ENCODE data around the gene ATF1.

The ATF1 gene

GRCh38 chr12:50747817-50748216 lies 16.1 kb upstream of the ATF1 start:
- ChIA-PET CTCF (no interaction called here), POLR2A (no interaction called here)
- no peak for TF ChIP-seq CTCF (IDR thresholded peaks at IDR 0.05; ENCODE audit: insufficient read depth, low read length, missing control alignments)
- H3K4me3 ChIP-seq (ENCODE audit: low read depth, low read length) = no peak overlapping the region
- no peak for DNase-seq (ENCODE audit: low read depth, low spot score)

GRCh38 chr12:50749459-50749882 lies 14.4 kb upstream of the ATF1 start:
- CTCF ChIA-PET = interaction anchor here (0.7 to 2.5 kb wide), 3 partner anchors 15 to 76 kb away, joined by 3 to 9 read pairs (median 6); no protein-coding TSS in a partner anchor
- H3K4me3 ChIP-seq (ENCODE audit: low read depth, low read length) = no peak overlapping the region
- TF ChIP-seq CTCF (IDR thresholded peaks at IDR 0.05; ENCODE audit: insufficient read depth, low read length, missing control alignments) = no peak
- POLR2A ChIA-PET = no interaction called here
- no peak for DNase-seq (ENCODE audit: low read depth, low spot score)

- TF ChIP-seq CTCF (IDR thresholded peaks at IDR 0.05; ENCODE audit: insufficient read depth, low read length, missing control alignments) = no peak
- no peak for DNase-seq (ENCODE audit: low read depth, low spot score)
- ChIA-PET POLR2A (no interaction called here), CTCF (interaction anchor here (2.5 kb wide), 1 partner anchor 16 kb away, joined by 9 read pairs; no protein-coding TSS in a partner anchor)
- no peak overlapping the region for H3K4me3 ChIP-seq (ENCODE audit: low read depth, low read length)
Measured at GRCh38 chr12:50750366-50750765, 13.5 kb upstream of the ATF1 start.

GRCh38 chr12:50751948-50752721 lies 11.8 kb upstream of the ATF1 start:
- no peak for TF ChIP-seq CTCF (IDR thresholded peaks at IDR 0.05; ENCODE audit: insufficient read depth, low read length, missing control alignments)
- ChIA-PET POLR2A (no interaction called here), CTCF (interaction anchor here (0.7 kb wide), 1 partner anchor 22 kb away, joined by 3 read pairs; no protein-coding TSS in a partner anchor)
- H3K4me3 ChIP-seq (ENCODE audit: low read depth, low read length) = no peak overlapping the region
- DNase-seq (ENCODE audit: low read depth, low spot score) = no peak

GRCh38 chr12:50753232-50753769 lies 10.6 kb upstream of the ATF1 start:
- ChIA-PET CTCF (interaction anchor here (2.3 kb wide), 1 partner anchor 12 kb away, joined by 8 read pairs; no protein-coding TSS in a partner anchor), POLR2A (no interaction called here)
- no peak for TF ChIP-seq CTCF (IDR thresholded peaks at IDR 0.05; ENCODE audit: insufficient read depth, low read length, missing control alignments)
- H3K4me3 ChIP-seq (ENCODE audit: low read depth, low read length) = no peak overlapping the region
- no peak for DNase-seq (ENCODE audit: low read depth, low spot score)
